Measurements from ENCODE around the gene POMP. TPM values are rescaled to one million over a fixed set of nuclear protein-coding genes. Genes with fewer than 3 reads are reported as not detected.

The POMP gene
- total RNA-seq, 1 experiment from 2014 or later, result 102 TPM

GRCh38 chr13:28705461-28706083 lies 46.6 kb downstream of the POMP start:
- H3K4ac ChIP-seq (ENCODE audit: low read depth, low read length), result no peak overlapping the region
- no peaks in the 10 kb centered on the region for H3K9me3 ChIP-seq (ENCODE audit: control insufficient read depth, low read depth, low read length)
- H3K14ac ChIP-seq (ENCODE audit: insufficient read depth, low read length), result no peak overlapping the region
- H3K56ac ChIP-seq (ENCODE audit: insufficient read length, low read depth, low read length), result no peak overlapping the region
- H3K23ac ChIP-seq (ENCODE audit: insufficient read length, low read depth, low read length), result no peak overlapping the region
- no peak overlapping the region for H3T11ph ChIP-seq (ENCODE audit: low read length)
- Mint-ChIP-seq H3K27ac (no peak overlapping the region), H3K9me3 (no peaks in the 10 kb centered on the region), H3K36me3 (ENCODE audit: insufficient read depth in 1 of 3, low read depth in 3 of 3) (no peaks in the 10 kb centered on the region), H3K4me3 (no peak overlapping the region), H3K4me1 (peaks cover 3 to 13% of the 10 kb centered on the region in 2 experiments), H3K27me3 (ENCODE audit: low read depth) (no peaks in the 10 kb centered on the region; the same call in 1 of the 2 replicates)
- H3K79me1 ChIP-seq (ENCODE audit: insufficient read depth, low read depth, low read length, poor library complexity, severe bottlenecking), result no peaks in the 10 kb centered on the region
- DNase-seq, result no peak
- no peak for TF ChIP-seq CTCF (conservative IDR thresholded peaks at IDR 0.05)
- no peak overlapping the region for H3K18ac ChIP-seq (ENCODE audit: insufficient read length, low read depth, low read length)
- H4K8ac ChIP-seq (replicated peaks; ENCODE audit: insufficient read length, low read depth, low read length), result no peak overlapping the region
- no peak overlapping the region for H2BK15ac ChIP-seq (ENCODE audit: low read depth, low read length)
- H4K5ac ChIP-seq (ENCODE audit: insufficient read length, low read depth, low read length), result no peak overlapping the region
- H3K79me2 ChIP-seq (ENCODE audit: insufficient read depth, low read length), result no peaks in the 10 kb centered on the region
- H4K20me1 ChIP-seq (ENCODE audit: control insufficient read depth, insufficient read depth, insufficient read length), result no peaks in the 10 kb centered on the region
- H3K9ac ChIP-seq (ENCODE audit: extremely low read depth, insufficient read length, low read length), result no peak overlapping the region
- no CpG with 5 or more reads among the region's 5 CpGs for WGBS (ENCODE audit: extremely low coverage, insufficient read length, low lambda C conversion rate)
- no peak overlapping the region for H2BK12ac ChIP-seq (ENCODE audit: insufficient read length, low read depth, low read length)
- H3K4me1 ChIP-seq (ENCODE audit: insufficient read depth, low read length), result no peaks in the 10 kb centered on the region
- no peak overlapping the region for H4K91ac ChIP-seq (ENCODE audit: insufficient read length, low read depth, low read length)
- no peak overlapping the region for H2BK20ac ChIP-seq (ENCODE audit: low read depth, low read length, poor library complexity, severe bottlenecking)
- no peaks in the 10 kb centered on the region for H3K23me2 ChIP-seq (ENCODE audit: insufficient read length, low read depth, low read length, poor library complexity, severe bottlenecking)
- H2BK120ac ChIP-seq (ENCODE audit: low read depth, low read length, poor library complexity, severe bottlenecking), result no peak overlapping the region
- H2BK5ac ChIP-seq (ENCODE audit: insufficient read length, low read length), result no peak overlapping the region
- H3K27me3 ChIP-seq (ENCODE audit: insufficient read depth, low read length), result no peaks in the 10 kb centered on the region
- H3K4me2 ChIP-seq (ENCODE audit: insufficient read depth, insufficient read length, low read length), result no peak overlapping the region
- H2AK5ac ChIP-seq (ENCODE audit: insufficient read length, low read length), result no peak overlapping the region
- H3K27ac ChIP-seq (ENCODE audit: insufficient read length, low read depth, low read length), result no peak overlapping the region
- no peak overlapping the region for H2AFZ ChIP-seq (ENCODE audit: low read length)

Data from H9 (cell line).